Chondrocyte (in vitro differentiated cells): Measurements from ENCODE around the gene NOD2. TPM values are rescaled to one million over a fixed set of nuclear protein-coding genes. Genes with fewer than 3 reads are reported as not detected.

Experiments
- DNase-seq: peaks from one replicate; pipeline ENCODE4 v3.0.0; 2021; ENCODE audit warnings: mixed read lengths, low spot score
- H3K27ac Mint-ChIP-seq: one replicate; pipeline ENCODE4 v1.8.0; 2021; ENCODE audit warnings: mild to moderate bottlenecking, moderate library complexity, mixed read lengths; ENCODE audit not compliant: unreplicated experiment
- H3K27me3 Mint-ChIP-seq: 2 replicates; pipeline ENCODE4 v1.8.0; 2021; ENCODE audit warnings: low read depth, mixed read lengths
- H3K36me3 Mint-ChIP-seq: 2 replicates; pipeline ENCODE4 v1.8.0; 2021; ENCODE audit warnings: low read depth, mixed read lengths
- H3K4me1 Mint-ChIP-seq: 2 replicates; pipeline ENCODE4 v1.8.0; 2021; ENCODE audit warnings: low read depth, mild to moderate bottlenecking, mixed read lengths
- H3K4me3 Mint-ChIP-seq: one replicate; pipeline ENCODE4 v1.8.0; 2021; ENCODE audit warnings: mild to moderate bottlenecking, moderate library complexity, mixed read lengths; ENCODE audit not compliant: unreplicated experiment
- H3K9me3 Mint-ChIP-seq: 2 replicates; pipeline ENCODE4 v1.8.0; 2021; ENCODE audit warnings: low read depth, mixed read lengths
- CTCF ChIP-seq: fragments of 200-600 bp; sonication (generic); IDR thresholded peaks from 2 replicates; pipeline ENCODE4 v1.5.0; 2021; ENCODE audit warnings: antibody characterized with exemption, mild to moderate bottlenecking, moderate library complexity
- total RNA-seq: library from RNA; stranded (reverse); gene quantifications from 3 replicates; pipeline ENCODE4 v1.2.1, GENCODE V29; 2021

Gene NOD2
- total RNA-seq, 1 donor from 2014 or later = 0.05 TPM

GRCh38 chr16:50696575-50697420 is 3.4 kb downstream of the NOD2 start:
- Mint-ChIP-seq H3K4me3 (no peak overlapping the region), H3K27ac (no peak overlapping the region), H3K36me3 (no peaks in the 10 kb centered on the region), H3K27me3 (peaks cover 7% of the 10 kb centered on the region), H3K9me3 (no peaks in the 10 kb centered on the region), H3K4me1 (peaks cover 26% of the 10 kb centered on the region)
- DNase-seq = no peak
- no peak for TF ChIP-seq CTCF

- H3K27ac Mint-ChIP-seq = peak overlapping the region; percentile 94
- H3K27me3 Mint-ChIP-seq = peaks cover 6% of the 10 kb centered on the region
- TF ChIP-seq CTCF = no peak
- DNase-seq = no peak
- H3K4me1 Mint-ChIP-seq = peaks cover 24% of the 10 kb centered on the region
- peak overlapping the region; percentile 69 for H3K4me3 Mint-ChIP-seq
- H3K36me3 Mint-ChIP-seq = no peaks in the 10 kb centered on the region
- no peaks in the 10 kb centered on the region for H3K9me3 Mint-ChIP-seq
Observed at GRCh38 chr16:50697421-50697715, 4.0 kb downstream of the NOD2 start.

GRCh38 chr16:50697881-50698767 is 4.7 kb downstream of the NOD2 start:
- H3K27ac Mint-ChIP-seq = peak overlapping the region; percentile 94
- no peak for DNase-seq

GRCh38 chr16:50699326-50700159 is 6.1 kb downstream of the NOD2 start:
- Mint-ChIP-seq H3K27me3 (peaks cover 3% of the 10 kb centered on the region), H3K9me3 (peaks cover 8% of the 10 kb centered on the region), H3K36me3 (peaks cover 2% of the 10 kb centered on the region), H3K4me3 (no peak overlapping the region), H3K27ac (no peak overlapping the region), H3K4me1 (peaks cover 20% of the 10 kb centered on the region)
- no peak for TF ChIP-seq CTCF
- no peak for DNase-seq

More at GRCh38 chr16:50697881-50698767, 4.7 kb downstream of the NOD2 start:
- Mint-ChIP-seq H3K4me1 (peaks cover 20% of the 10 kb centered on the region), H3K27me3 (peaks cover 3% of the 10 kb centered on the region), H3K9me3 (no peaks in the 10 kb centered on the region), H3K36me3 (no peaks in the 10 kb centered on the region), H3K4me3 (peak overlapping the region; percentile 69)
- no peak for TF ChIP-seq CTCF

GRCh38 chr16:50702725-50703124 is 9.3 kb downstream of the NOD2 start:
- peaks cover 15% of the 10 kb centered on the region for H3K27me3 Mint-ChIP-seq
- no peak overlapping the region for H3K27ac Mint-ChIP-seq
- peaks cover 9% of the 10 kb centered on the region for H3K4me1 Mint-ChIP-seq
- TF ChIP-seq CTCF = no peak
- H3K36me3 Mint-ChIP-seq = peaks cover 8% of the 10 kb centered on the region
- no peak for DNase-seq
- H3K9me3 Mint-ChIP-seq = peaks cover 22% of the 10 kb centered on the region
- H3K4me3 Mint-ChIP-seq = no peak overlapping the region
